NCI-H748 (cell line): Measurements from ENCODE around the gene CALCA.
"Not testable (repeated sequence)": the region's sequence is repeated elsewhere in the genome, so short reads cannot be mapped to it uniquely, and the experiment has no call there.

Source experiments
- DNase-seq: peaks from one replicate; lab custom pipeline; 2025; ENCODE audit not compliant: unreplicated experiment; lab: John Stamatoyannopoulos, UW

CALCA gene, protein sequence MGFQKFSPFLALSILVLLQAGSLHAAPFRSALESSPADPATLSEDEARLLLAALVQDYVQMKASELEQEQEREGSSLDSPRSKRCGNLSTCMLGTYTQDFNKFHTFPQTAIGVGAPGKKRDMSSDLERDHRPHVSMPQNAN

DNA sequence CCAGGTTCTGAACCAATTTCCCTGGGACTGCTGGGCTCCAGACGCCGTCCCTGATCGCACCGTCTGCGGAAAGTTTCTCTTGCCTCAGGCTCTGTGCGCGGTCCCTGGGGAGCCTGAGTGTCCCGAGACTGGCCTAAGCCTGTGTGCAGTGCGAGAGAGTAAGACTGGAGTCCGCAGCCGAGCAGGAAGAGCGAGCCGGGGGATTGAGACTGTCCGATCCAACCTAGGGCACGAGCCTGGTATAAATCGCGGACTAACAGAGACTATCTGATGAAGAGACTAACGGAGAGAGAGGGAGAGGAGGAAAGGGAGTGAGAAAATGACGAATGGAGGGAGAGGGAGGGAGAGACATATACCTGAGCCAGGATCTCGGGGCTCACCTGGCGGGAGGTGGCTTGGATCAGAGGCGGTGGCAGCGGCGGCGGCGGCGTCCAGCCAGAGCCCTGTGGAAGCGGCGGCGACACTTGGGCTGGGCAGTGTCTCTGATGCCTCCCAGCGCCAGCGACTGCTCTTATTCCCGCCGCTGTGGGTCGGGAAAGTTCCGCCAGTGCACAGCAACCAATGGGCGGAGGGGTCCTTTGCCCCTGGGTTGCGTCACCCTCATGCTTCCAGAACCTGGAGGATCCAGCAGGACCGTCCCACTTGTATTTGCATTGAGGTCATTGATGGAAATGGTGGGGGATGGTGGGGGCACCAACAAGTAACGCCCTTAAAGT is at the start of gene CALCA:
Gene CALCA (minus strand): TSS at position 487 of the 716 bp plus-strand sequence. CDS start 1,159 bp downstream, outside the sequence.
- DNase-seq, result peak; percentile 55

DNA sequence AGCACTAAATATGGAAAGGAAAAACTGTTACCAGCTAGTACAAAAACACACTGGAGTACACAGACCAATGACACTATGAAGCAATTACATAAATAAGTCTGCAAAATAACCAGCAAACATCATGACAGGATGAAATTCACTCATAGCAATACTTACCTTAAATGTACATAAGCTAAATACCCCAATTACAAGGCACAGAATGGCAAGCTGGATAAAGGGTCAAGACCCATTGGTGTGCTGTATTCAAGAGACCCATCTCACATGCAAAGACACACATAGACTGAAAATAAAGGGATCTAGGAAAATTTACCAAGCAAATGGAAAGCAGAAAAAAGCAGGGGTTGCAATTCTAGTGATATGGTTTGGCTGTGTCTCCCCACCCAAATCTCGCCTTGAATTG is 44.0 kb upstream of the CALCA start:
- no peak for DNase-seq

DNA sequence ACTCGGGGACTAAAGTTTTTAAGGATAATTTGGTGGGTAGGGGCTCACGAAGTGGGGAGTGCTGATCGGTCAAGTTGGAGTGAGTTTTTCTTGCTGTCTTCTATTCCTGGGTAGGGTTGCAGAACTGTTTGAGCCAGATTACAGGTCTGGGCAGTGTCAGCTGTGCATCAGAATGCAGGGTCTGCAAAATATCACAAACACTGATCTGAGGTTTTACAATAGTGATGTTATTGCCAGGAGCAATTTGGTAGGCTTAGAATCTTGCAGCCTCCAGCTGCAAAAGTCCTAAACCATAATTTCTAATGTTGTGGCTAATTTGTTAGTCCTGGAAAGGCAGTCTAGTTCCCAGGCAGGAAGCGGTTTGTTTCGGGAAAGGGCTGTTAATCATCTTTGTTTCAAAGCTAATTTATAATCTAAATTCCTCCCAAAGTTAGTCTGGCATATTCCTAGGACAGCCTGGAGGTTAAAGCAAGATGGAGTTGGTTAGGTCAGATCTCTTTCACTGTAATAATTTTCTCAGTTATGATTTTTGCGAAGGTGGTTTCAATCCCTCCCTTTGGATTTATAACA is 39.7 kb upstream of the CALCA start:
- no peak for DNase-seq

DNA sequence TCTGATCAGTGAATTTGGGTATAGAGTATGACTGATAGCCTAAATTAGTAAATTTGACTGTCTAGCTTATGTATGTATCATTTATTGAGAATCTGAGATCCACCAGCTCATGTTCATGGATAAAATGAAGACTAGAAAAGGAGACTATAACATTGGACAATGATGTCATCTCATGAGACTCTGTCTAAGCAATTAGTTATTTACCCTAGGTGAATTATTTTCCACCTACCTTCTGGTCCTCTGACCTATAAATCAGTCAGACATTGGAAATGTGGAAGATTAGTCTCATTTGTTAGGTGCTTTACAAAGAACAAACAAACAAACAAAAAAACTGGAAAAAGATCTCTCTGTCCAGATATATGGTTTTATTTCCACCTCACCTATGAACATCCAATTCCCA is 38.7 kb upstream of the CALCA start:
- no peak for DNase-seq

DNA sequence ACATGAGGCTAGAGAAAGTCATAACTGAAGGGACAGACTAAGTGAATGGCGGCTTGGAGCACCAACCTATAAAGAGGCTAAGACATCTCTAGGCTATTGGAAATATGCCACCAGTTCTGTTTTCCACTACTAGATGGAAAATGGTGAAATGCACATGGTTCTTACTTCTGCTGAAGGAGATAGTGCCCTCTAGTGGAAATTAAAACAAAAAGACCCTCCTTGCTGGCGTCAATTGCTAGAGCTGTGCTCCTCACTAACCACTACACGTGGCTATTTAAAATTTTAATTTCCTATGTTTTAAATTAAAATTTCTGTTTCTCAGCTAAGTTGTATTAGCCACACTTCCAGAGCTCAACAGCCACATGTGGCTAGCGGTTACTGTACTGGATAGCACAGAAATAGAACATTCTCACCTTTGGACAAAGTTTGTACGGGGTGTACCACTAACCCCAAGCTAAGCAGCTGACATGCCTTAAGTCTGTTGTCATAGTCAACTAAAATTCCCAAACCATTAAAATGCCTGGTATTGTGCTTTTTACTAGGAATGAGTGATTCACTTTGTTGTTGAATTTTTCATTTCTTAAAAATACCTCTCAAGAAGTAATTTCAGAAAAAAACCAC is 34.1 kb upstream of the CALCA start:
- peak; percentile 79 for DNase-seq

DNA sequence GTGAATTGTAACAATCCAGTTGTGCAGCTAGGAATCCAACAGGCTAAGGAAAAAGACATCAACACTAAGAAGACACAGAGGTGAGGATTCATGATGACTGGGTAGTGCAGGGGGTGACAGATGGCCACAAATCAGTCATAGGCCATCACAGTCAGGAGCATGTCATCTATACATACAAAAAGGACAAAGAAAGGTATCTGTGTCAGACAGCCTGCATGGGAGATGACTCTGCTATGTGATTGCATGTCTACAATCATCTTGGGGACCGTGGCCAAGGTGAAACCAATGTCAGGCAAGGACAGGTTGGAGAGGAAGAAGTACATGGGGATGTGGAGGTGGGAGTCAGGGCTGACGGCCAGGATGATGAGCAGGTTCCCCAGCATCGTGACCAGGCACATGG is 16.0 kb upstream of the CALCA start:
- DNase-seq, result not testable (repeated sequence)

DNA sequence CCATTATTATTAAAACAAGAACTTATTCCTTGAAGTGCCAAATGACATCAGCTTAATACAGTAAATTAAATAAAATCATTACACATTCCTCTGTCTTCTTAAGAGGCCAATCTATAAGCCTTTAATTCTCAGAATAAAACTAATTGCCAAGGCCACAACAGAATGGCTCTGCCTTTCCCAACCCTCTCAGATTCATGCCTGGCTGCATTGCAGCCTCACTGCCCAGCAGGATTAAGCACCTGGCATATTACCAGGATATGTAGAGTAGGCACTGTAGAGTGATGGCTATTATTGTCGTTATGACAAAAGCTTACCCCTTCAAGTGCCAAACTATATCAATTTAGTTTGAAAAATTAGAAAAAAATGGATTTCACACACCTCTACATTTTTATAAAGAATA is 9.4 kb upstream of the CALCA start:
- DNase-seq, result no peak

DNA sequence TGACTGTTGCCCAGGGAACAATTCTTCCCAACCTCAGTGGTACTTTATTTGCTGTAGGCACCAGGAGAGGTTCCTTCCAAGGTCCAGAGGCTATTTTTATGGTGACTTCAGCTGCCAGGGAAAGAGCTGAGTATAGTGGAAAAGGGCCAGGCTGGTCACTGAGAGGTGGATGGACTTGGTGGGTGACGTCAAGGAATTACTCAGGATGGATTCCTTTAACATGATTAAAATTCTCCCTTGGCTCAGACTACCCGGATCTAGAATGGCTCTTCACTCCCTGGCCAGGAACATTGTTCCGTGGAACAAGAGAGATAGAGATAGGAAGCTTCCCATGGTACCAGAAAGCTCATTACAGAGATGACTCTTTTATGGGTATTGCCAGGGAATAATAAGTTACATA is 8.7 kb upstream of the CALCA start:
- no peak for DNase-seq

DNA sequence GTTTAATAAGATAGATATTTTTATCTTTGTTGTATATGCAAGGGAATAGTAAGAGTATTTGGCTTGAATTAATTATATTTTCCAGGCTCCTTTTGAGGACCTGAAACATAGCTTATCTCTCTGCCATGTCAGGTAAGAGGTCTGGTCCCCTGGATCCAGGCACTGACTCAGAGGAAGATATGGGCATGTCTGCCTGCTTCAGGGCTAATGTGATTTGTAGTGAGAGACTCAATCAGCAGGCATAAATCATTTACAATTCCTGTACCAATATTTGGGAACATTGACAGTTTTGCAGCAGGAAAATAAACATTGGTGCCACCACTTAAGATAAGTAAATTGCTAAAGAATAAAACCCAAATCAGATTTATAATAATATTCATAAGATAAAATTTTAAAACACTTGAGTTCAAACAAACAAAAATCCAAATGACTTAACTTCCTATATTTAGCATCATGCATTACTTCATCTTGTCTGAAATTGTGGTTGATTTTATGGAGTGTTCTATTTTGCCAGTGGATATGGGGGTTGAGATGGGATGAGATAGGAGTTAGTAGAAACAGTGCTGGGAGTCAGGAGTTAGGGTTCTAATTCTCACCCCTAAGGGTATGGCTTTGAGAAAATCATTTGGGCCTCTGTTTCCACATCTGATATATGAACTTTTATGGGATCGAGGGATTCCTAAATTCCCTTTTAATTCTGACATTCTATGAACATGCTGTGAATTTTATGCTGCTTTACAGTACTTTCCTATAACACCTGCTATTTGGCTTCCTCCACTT is 5.1 kb upstream of the CALCA start:
- DNase-seq, result no peak

DNA sequence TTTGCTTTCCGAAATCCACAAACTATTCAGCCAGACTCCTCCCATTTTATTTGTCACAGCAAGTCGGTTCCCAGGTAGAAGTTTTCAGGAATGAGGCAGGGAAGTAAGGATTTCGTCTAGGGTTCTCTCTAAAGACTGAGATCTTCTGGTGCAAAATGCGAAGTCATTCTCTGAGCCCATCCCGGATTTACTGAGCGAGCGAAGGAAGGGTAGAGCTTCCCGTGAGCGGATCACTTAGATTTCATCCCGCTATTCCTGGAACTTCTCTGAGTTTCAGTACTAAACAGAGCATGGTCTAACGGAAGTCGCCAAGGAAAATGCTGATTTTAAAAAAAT is 3.1 kb upstream of the CALCA start:
- no peak for DNase-seq

DNA sequence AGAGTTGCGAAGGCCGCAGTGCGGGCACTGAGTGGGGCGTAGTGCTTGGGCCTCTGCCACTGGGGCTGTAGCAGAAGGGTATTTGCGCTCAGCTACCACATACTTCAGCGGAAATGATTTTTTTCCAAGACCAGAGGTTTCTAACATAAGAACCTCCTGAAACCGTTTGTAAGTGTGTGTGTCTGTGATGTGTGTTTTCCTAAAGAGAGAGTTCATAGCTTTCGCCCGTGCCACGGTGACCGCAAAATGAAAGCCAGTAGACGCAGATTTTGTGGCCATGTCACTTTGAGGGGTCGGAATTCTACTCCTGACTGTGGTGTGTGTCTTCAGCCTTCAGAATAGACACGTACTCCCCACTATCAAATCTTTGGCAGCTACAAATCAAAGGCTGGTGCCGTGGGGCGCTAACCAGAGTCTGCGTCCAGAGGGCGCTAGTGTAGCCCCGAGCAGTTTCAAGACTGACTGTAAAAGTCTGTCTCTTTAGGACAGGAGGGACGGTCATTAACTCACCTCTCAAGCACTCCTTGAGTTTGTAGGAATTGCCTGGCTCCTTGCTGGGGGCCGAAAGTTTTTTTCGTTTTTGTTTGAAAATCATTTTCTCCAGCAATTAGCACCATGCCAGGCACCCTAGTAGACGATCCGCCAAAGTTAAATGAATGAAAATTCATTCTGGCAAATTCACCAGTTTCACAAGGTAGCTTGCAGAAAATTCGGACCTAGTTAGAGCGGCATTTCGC is 2.5 kb upstream of the CALCA start:
- DNase-seq, result no peak

DNA sequence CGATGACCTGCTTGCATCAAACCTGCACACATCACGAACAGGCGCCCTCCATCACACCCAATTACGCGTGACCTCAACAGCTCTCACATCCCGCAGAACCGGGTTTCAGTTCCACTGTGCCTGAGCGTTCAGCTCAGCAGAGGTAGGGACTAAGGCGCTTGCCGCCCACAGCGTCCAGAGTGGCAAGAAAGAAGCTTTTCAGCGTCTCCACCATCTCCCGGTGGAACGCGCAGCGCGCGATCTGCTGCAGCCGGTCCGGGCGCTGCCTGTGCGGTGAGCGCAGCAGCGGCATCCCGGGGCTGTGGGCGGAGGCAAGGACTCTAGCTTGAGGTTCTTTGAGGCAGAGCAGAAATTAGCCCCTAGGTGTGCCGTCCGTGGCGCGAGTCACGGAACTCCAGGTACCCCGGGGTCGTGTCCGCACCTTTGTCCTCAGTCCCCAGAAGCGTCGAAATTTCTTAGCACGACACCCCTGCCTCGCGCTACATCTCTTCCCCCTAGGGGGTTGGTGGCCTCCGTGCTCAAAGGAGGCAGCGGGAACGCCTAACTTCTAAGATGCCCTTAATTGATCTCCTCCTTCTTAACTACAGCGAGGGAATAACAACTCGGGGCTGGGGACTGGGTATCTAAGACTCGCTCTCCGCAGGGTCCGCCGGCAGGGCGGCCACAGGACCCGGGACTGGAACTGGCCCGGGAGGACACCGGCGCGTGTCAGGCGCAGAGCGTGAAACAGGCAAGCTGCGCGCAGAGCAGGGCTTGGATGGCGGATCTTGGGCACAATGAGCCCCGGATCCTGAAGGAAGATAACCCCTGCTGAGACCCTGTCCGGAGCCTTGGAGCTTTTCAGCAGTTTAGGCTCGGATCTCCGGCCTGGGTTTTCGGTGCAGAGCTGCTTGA is 1.7 kb upstream of the CALCA start:
- no peak for DNase-seq

DNA sequence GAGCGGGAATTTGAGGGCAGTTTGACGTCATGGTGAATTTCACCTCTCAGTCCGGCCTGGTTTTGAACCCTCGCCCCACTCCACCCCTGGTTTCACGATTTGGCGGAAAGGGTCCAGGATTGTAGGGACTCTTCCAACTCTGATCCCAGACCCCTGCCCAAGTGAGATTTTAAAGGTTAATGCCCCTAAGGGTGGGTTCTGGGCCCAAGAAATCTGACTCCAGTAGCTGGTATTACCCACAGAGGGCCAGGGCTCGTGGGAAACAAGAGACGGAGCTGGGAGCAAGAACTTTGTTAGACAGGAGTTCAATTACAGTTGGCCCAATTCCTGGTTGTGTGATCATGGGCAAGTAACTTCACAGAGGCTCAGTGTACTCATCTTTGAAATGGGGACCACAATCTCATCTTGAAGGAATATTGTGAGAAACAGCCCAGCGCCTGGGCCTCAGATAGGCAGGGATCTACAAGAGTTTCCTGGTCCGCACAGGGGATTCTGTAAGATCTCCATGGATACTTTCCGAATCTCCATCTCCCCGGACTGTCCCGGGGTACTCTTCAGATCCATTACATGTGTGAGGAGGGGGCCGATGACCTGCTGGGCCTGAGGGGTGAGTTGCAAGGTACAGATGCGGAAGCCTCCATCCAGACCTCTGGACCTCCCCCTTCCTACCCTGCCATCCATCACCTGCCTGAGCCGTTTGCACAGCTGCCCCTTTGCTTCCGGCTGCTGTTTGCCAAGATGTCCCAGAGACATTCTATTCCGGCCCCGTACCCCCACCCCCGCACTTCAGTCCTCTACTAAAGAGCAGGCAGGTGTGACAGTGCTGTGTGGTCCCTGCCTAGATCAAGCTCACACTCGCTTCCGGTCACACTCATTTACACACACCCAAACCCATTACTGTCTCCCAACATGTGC is 687 bp upstream of the CALCA start:
- peak; percentile 93 for DNase-seq

DNA sequence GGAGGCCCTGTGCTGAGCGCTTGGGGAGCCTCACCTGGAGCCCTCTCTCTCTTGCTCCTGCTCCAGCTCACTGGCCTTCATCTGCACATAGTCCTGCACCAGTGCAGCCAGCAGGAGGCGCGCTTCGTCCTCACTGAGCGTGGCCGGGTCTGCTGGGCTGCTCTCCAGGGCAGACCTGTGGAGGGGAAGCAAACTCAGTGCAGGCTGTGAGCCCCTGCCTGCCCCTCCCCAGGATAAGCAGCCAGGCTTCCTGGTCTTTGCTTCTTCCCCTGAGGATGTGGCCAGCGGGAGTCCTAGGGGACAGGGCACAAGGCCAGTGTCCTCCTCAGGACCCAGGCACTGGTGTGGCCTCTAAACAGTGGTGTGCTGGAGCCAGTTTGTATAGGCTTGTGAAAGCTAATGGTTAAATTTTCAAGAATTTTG is 2.2 kb downstream of the CALCA start:
- DNase-seq, result peak; percentile 56

DNA sequence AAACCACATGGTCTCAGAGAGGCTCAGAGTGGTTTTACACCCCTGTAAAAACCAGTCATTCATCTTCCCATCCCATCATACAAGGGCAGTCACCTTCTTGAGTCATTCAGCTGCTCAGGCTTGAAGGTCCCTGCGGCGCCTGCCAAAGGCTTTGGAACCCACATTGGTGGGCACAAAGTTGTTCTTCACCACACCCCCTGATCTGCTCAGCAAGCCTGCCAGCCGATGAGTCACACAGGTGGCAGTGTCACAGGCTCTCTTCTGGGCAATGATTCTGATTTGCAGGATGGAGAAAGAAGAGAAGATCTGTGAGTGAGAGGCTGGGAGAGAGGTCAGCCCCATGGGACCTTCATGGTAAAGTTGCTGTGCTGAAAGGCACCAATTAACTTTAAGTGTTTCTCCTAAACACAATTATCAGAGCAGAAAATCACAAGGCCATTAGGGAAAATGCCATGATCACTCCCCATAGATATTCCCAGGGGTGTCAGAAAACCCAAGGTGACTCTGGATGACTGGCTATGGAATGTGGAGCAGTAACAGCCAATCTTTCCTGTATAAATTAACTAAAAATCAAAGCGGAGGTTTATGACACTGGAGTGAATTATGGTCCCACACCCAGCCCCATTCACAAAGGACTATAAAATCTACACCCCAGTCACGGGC is 4.4 kb downstream of the CALCA start:
- DNase-seq, result peak; percentile 54

DNA sequence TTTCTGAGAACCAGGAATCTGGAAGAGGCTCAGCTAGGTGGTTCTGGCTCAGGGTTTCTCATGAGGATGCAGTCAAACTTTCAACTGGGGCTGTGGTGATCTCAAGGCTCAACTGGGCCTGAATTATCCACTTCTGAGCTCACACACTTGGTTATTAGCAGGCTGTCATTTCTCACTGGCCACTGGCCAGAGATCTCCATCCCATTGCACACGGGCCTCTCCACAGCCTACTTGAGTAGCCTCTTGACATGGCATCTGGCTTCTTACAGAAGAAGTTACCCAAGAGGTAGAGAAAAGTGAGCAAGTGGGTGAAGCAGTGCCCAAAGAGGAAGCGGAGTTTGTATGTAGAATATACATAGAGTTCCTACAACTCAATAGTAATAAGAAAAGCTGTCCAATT is 16.0 kb downstream of the CALCA start:
- DNase-seq, result no peak

DNA sequence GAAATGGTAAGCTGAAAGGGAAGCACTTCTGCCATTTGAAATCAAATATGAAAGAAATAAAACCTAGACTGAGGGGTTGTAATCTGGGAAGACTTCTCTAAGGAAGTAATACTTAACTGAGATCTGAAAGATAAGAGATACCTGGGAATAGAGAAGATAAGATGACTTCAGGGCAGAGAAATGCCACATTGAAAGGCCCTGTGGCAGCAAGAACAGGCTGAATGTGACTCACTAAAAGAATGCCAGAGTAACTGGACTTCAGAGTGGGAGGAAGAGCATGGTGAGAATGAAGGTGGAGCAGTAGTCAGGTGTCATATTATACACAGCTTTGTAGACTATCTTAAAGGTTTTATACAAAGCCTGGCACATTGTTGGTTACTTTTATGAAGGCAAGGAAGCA is 17.6 kb downstream of the CALCA start:
- DNase-seq, result no peak

DNA sequence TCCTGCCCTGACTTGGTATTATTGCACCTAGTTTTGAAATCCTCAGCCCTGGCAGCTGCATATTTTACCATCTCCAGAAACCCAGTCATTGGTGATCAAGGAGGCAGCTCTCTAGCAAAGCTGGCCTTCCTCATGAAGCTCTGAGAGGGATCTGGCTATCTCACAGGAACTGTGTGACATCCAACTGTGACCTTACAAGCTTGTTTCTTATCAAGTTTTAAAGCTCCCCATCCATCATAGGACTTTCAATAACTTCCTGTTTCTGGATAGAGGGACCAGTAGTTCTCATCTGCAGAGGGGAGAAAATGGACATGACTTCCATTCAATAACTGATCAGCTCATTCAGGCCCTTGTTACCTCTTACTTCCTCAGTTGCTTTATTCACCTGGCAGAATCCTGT is 18.2 kb downstream of the CALCA start:
- no peak for DNase-seq
